Measurements from ENCODE around the gene GPC5. TPM values are rescaled to one million over a fixed set of nuclear protein-coding genes. Genes with fewer than 3 reads are reported as not detected.
"Not testable (repeated sequence)": the region's sequence is repeated elsewhere in the genome, so short reads cannot be mapped to it uniquely, and the experiment has no call there.

The GPC5 gene
- total RNA-seq, 2 experiments from 2014 or later = 0.06 TPM; not detected in 1

GRCh38 chr13:92668157-92668556 lies 1269.7 kb downstream of the GPC5 start:
- no peak for DNase-seq
- Mint-ChIP-seq H3K36me3 (ENCODE audit: low read depth) (no peaks in the 10 kb centered on the region), H3K27me3 (no peaks in the 10 kb centered on the region), H3K9me3 (peaks cover 10% of the 10 kb centered on the region), H3K27ac (no peak overlapping the region), H3K4me1 (no peaks in the 10 kb centered on the region), H3K4me3 (no peak overlapping the region)
- CTCF ChIA-PET = interaction anchor here (0.5 kb wide), 1 partner anchor 1144 kb away, joined by 3 read pairs; no protein-coding TSS in a partner anchor
- POLR2A ChIA-PET = no interaction called here

- no peak overlapping the region for H3K27ac Mint-ChIP-seq
- POLR2A ChIA-PET = no interaction called here
- no peaks in the 10 kb centered on the region for H3K4me1 Mint-ChIP-seq
- no peaks in the 10 kb centered on the region for H3K36me3 Mint-ChIP-seq (ENCODE audit: low read depth)
- H3K4me3 Mint-ChIP-seq = no peak overlapping the region
- DNase-seq = no peak
- CTCF ChIA-PET = no interaction called here
- no peaks in the 10 kb centered on the region for H3K27me3 Mint-ChIP-seq
- H3K9me3 Mint-ChIP-seq = peaks cover 8% of the 10 kb centered on the region
These were observed 1271.7 kb downstream of the GPC5 start for GRCh38 chr13:92670096-92670495.

- H3K9me3 Mint-ChIP-seq = peaks cover 8% of the 10 kb centered on the region
- CTCF ChIA-PET = no interaction called here
- no peaks in the 10 kb centered on the region for H3K4me1 Mint-ChIP-seq
- no peaks in the 10 kb centered on the region for H3K36me3 Mint-ChIP-seq (ENCODE audit: low read depth)
- no peak for DNase-seq
- no peak overlapping the region for H3K4me3 Mint-ChIP-seq
- no peaks in the 10 kb centered on the region for H3K27me3 Mint-ChIP-seq
- H3K27ac Mint-ChIP-seq = no peak overlapping the region
- POLR2A ChIA-PET = no interaction called here
These were observed 1273.4 kb downstream of the GPC5 start for GRCh38 chr13:92671821-92672220.

GRCh38 chr13:92676246-92676645 lies 1277.8 kb downstream of the GPC5 start:
- Mint-ChIP-seq H3K4me1 (no peaks in the 10 kb centered on the region), H3K27ac (no peak overlapping the region), H3K9me3 (peaks cover 12% of the 10 kb centered on the region), H3K36me3 (ENCODE audit: low read depth) (no peaks in the 10 kb centered on the region), H3K27me3 (no peaks in the 10 kb centered on the region), H3K4me3 (no peak overlapping the region)
- ChIA-PET POLR2A (no interaction called here), CTCF (no interaction called here)
- no peak for DNase-seq

DNA sequence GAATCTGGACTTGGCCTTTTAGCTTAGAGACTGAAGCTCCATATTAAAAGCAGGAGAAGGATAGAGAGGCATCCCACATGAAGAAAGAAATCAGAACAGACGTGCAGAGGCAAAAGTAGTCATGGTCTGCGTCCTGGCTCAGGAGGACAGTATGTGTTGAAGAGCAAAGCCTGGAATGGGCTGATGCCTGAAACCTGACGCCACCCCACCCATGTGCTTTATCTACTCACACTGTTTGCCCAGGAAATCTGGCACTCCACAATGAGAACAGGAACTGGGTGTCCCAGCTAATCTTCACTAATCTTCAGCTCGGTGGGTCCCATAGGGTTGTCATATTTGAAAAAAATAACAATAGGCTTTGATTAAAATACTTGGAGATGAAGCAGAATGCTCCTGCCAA lies 1279.2 kb downstream of the GPC5 start:
- H3K36me3 Mint-ChIP-seq (ENCODE audit: low read depth) = no peaks in the 10 kb centered on the region
- no peak overlapping the region for H3K27ac Mint-ChIP-seq
- ChIA-PET POLR2A (no interaction called here), CTCF (no interaction called here)
- H3K9me3 Mint-ChIP-seq = peaks cover 8% of the 10 kb centered on the region
- H3K4me1 Mint-ChIP-seq = no peaks in the 10 kb centered on the region
- H3K27me3 Mint-ChIP-seq = no peaks in the 10 kb centered on the region
- DNase-seq = no peak
- H3K4me3 Mint-ChIP-seq = no peak overlapping the region

GRCh38 chr13:92679602-92680001 lies 1281.2 kb downstream of the GPC5 start:
- no peak for DNase-seq
- H3K4me3 Mint-ChIP-seq = no peak overlapping the region
- no peaks in the 10 kb centered on the region for H3K36me3 Mint-ChIP-seq (ENCODE audit: low read depth)
- no peaks in the 10 kb centered on the region for H3K27me3 Mint-ChIP-seq
- H3K9me3 Mint-ChIP-seq = peaks cover 7% of the 10 kb centered on the region
- no peak overlapping the region for H3K27ac Mint-ChIP-seq
- ChIA-PET POLR2A (no interaction called here), CTCF (no interaction called here)
- no peaks in the 10 kb centered on the region for H3K4me1 Mint-ChIP-seq

- no peak for DNase-seq
- H3K4me3 Mint-ChIP-seq = no peak overlapping the region
- ChIA-PET POLR2A (no interaction called here), CTCF (no interaction called here)
- no peaks in the 10 kb centered on the region for H3K36me3 Mint-ChIP-seq (ENCODE audit: low read depth)
- H3K27me3 Mint-ChIP-seq = no peaks in the 10 kb centered on the region
- no peak overlapping the region for H3K27ac Mint-ChIP-seq
- peaks cover 9% of the 10 kb centered on the region for H3K9me3 Mint-ChIP-seq
- H3K4me1 Mint-ChIP-seq = no peaks in the 10 kb centered on the region
These were observed 1282.8 kb downstream of the GPC5 start for GRCh38 chr13:92681239-92681638.

- Mint-ChIP-seq H3K27ac (no peak overlapping the region), H3K9me3 (peaks cover 9% of the 10 kb centered on the region), H3K4me1 (no peaks in the 10 kb centered on the region), H3K27me3 (no peaks in the 10 kb centered on the region), H3K36me3 (ENCODE audit: low read depth) (no peaks in the 10 kb centered on the region), H3K4me3 (no peak overlapping the region)
- no peak for DNase-seq
- POLR2A ChIA-PET = no interaction called here
- CTCF ChIA-PET = no interaction called here
These were observed 1284.6 kb downstream of the GPC5 start for GRCh38 chr13:92682832-92683517.

GRCh38 chr13:92694047-92694446 lies 1295.6 kb downstream of the GPC5 start:
- ChIA-PET POLR2A (no interaction called here), CTCF (no interaction called here)
- Mint-ChIP-seq H3K27ac (no peak overlapping the region), H3K4me3 (no peak overlapping the region), H3K36me3 (ENCODE audit: low read depth) (no peaks in the 10 kb centered on the region), H3K4me1 (no peaks in the 10 kb centered on the region), H3K27me3 (no peaks in the 10 kb centered on the region), H3K9me3 (peaks cover 25% of the 10 kb centered on the region)
- DNase-seq = no peak

GRCh38 chr13:92695827-92696226 lies 1297.4 kb downstream of the GPC5 start:
- H3K27ac Mint-ChIP-seq; DNase-seq; POLR2A ChIA-PET; H3K4me3 Mint-ChIP-seq; H3K36me3 Mint-ChIP-seq (ENCODE audit: low read depth); H3K4me1 Mint-ChIP-seq; CTCF ChIA-PET; H3K27me3 Mint-ChIP-seq: not testable (repeated sequence)
- peaks cover 29% of the 10 kb centered on the region for H3K9me3 Mint-ChIP-seq

DNA sequence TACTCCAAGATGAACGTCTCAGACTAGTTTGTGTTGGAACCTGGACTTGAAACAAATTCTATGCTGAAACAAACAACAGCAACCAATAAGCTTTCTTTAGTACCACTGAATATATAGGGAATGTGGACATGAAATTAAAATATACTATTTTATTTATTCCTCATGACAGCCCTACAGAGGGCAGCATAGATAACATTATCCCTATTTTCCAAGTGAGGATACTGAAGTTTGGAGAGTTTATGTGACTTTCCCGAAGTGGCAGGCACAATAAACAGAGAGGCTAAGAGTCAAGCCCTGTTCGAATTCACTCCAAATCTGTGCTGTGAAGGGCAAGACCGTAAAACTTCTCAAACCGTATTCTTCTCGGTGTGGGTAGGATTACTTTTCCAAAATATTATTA lies 1318.3 kb downstream of the GPC5 start:
- no peak overlapping the region for H3K4me3 Mint-ChIP-seq
- no peaks in the 10 kb centered on the region for H3K27me3 Mint-ChIP-seq
- H3K4me1 Mint-ChIP-seq = no peaks in the 10 kb centered on the region
- H3K36me3 Mint-ChIP-seq (ENCODE audit: low read depth) = no peaks in the 10 kb centered on the region
- CTCF ChIA-PET = no interaction called here
- no peak overlapping the region for H3K27ac Mint-ChIP-seq
- no peak for DNase-seq
- POLR2A ChIA-PET = no interaction called here
- peaks cover 5% of the 10 kb centered on the region for H3K9me3 Mint-ChIP-seq

DNA sequence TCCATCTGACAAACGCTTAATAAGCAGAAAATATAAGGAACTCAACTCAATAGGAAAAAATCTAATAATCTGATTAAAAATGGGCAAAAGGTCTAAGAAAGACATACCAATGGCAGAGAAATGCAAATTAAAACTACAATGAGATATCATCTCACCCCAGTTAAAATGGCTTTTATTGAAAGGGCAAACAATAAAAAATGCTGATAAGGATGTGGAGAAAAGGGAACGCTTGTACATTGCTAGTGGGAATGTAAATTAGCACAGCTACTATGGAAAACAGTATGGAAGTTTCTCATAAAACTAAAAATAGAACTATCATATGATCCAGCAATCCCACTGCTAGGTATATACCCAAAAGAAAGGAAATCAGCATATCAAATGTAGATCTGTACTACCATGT lies 1319.4 kb downstream of the GPC5 start:
- POLR2A ChIA-PET = no interaction called here
- no peaks in the 10 kb centered on the region for H3K36me3 Mint-ChIP-seq (ENCODE audit: low read depth)
- no peak overlapping the region for H3K27ac Mint-ChIP-seq
- no peaks in the 10 kb centered on the region for H3K27me3 Mint-ChIP-seq
- CTCF ChIA-PET = no interaction called here
- H3K4me1 Mint-ChIP-seq = no peaks in the 10 kb centered on the region
- H3K9me3 Mint-ChIP-seq = peaks cover 2% of the 10 kb centered on the region
- H3K4me3 Mint-ChIP-seq = no peak overlapping the region
- DNase-seq = no peak

- CTCF ChIA-PET = no interaction called here
These were observed 1321.4 kb downstream of the GPC5 start for GRCh38 chr13:92719868-92720267.

GRCh38 chr13:92721620-92722019 lies 1323.2 kb downstream of the GPC5 start:
- Mint-ChIP-seq H3K27ac (no peak overlapping the region), H3K4me3 (no peak overlapping the region), H3K36me3 (ENCODE audit: low read depth) (no peaks in the 10 kb centered on the region), H3K27me3 (no peaks in the 10 kb centered on the region), H3K4me1 (no peaks in the 10 kb centered on the region), H3K9me3 (no peaks in the 10 kb centered on the region)
- no peak for DNase-seq
- POLR2A ChIA-PET = no interaction called here
- CTCF ChIA-PET = no interaction called here

More at GRCh38 chr13:92719868-92720267, 1321.4 kb downstream of the GPC5 start:
- Mint-ChIP-seq H3K4me1 (no peaks in the 10 kb centered on the region), H3K36me3 (ENCODE audit: low read depth) (no peaks in the 10 kb centered on the region), H3K27me3 (no peaks in the 10 kb centered on the region), H3K4me3 (no peak overlapping the region), H3K9me3 (no peaks in the 10 kb centered on the region), H3K27ac (no peak overlapping the region)
- no peak for DNase-seq
- POLR2A ChIA-PET = no interaction called here
